Pulmonary artery endothelial cell (primary cell): ENCODE results near the gene ERCC1. TPM values are rescaled to one million over a fixed set of nuclear protein-coding genes. Genes with fewer than 3 reads are reported as not detected.
"Not testable (repeated sequence)": the region's sequence is repeated elsewhere in the genome, so short reads cannot be mapped to it uniquely, and the experiment has no call there.

Experiments used
- DNase-seq: peaks from one replicate; pipeline ENCODE4 v3.0.0-alpha.2; 2011; ENCODE audit warnings: low read depth, low spot score
- total RNA-seq: library from RNA; depleted of rRNA; stranded (reverse); fragments of >200 nt; gene quantifications from 2 replicates; pipeline ENCODE4 v1.2.3, GENCODE V29; 2014

ERCC1 gene
- total RNA-seq, 1 donor from 2014 or later, result 157 TPM

DNA sequence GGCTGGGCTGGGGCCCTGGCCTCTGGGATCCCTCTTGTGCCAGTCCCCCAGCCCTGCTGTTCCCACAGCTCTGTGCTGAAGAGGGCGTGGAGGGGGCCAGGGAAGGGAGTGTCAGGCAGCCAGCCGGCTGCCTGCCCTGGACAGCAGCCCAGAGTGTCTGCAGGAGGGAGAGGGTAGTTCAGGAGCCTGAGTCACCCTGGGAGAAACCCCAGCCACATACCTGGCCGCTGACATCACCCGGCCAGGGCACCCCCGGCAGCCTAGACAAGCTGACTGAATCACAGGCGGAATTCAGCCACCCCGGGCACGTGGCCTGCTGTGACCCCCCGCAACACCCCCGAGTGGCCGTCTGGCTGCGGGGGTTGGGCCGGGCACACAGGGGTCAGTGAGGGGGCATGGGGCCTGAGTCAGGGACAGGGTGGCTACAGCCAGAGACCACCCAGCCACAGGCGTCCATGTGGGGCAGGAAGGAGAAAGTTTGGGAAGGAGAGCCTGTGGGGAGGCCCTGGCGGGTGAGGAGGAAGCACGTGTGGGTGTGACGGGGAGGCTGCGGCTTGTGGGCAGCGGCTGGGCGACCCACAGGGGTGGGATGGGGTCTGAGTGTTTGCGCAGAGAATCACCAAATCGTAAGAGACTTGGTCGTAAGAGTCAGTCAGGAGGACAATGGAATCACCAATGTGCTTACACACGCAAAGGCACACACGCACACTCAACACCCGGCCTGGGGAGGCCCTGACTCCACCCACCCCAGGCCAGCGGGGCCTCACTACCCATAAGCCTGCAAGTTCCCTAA, 32.2 kb upstream of the ERCC1 start:
- peak; percentile 96 for DNase-seq

DNA sequence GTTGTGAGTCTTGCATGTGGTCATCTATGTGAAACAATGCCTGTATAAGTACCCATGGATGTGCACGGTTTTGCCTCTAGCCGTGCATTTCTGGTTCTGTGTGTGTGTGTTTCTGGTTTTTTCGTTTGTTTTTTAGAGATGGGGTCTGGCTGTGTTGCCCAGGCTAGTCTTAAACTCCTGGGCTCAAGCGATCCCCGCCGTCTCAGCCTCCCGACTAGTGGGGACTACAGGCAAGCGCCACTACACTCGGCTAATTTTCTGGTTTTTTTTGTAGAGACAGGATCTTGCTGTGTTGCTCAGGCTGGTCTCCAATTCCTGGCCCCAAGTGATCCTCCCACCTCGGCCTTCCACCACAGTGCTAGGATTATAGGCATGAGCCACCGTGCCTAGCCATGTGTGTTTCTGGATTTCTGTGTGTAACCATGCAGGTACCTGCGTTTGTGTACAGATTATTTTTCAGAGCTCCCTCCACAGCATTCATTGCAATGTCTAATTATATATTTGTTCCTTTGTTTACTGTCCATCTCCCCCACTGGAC, 28.2 kb upstream of the ERCC1 start:
- DNase-seq, result no peak

DNA sequence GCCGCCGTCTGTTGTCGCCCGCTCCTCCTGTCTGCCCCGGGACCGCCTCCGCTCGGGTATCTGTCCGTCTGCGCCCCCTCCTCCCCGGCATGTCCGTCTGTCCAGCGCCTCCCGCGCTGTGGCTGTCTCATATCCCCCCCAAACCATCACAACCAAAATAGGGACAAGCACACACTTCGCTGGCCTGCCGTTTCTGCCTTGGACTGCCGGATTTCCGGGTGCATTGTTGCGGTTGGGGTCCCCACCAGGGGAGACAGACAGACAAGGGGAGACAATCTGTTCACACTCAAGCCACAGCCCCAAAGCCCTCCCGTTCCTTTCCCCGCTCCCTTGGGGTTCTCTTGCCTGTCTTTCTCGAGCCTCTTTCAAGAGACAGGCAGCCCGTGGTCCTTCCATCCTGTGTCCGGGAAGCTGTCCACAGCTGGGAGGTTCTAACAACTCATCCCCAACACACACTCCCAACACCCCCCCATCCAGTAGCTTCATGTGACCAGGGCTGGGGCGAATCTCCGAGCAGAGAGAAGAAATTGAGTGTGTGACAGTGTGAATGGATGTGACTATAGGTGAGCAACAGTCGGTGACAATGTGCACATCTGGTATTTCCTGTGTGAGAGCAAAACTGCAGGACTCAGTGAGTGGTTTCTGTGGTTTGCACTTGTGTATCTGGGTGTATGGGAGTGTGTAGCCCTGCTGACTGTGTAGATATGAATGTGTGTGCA, 27.6 kb upstream of the ERCC1 start:
- DNase-seq, result no peak

DNA sequence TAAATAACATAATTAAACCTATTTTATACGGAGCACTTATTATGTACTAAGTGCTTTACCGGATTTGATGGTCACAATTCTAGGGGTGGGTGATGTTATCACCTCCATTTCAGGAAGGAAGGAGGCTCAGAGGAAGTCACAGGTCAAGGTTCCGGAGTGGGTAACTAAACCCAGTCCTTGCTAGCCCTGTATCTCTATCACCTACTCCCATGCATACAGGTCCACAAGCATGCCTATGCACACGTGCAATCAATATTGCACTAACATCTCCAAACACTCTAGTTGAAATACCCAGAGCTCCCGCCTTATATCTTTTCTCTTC, 26.3 kb upstream of the ERCC1 start:
- DNase-seq, result no peak

DNA sequence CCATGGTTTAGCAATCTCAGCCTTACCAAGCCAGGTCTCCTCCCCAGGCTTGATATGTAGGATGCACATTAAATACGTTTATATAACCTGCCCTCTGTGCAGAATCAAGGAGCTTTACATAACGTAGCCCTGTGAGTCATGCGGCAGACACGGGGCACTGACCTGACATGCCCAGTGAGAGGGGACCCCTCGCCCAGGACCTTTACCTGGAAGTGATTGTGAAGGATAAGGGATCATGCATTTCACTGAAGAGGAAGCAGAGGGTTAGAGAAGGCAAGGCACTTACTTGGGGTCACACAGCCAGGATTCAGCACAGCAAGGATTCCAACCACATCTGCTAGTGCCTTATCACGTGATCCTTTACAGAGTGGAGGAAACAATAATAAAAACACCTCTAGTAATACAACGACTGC, 25.2 kb upstream of the ERCC1 start:
- no peak for DNase-seq

DNA sequence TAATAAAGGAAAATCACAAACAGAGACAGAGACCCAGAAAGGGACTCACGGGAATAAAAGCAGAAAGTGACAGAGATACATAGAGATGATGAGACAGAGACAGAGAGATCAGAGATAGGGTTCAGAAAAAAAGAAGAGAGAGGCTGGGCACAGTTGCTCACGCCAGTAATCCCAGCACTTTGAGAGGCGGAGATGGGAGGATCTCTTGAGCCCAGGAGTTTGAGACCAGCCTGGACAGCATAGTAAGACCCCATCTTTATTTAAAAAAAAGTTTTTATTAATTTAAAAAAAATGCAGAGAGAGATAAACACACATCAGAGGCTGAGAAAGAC, 24.7 kb upstream of the ERCC1 start:
- no peak for DNase-seq

DNA sequence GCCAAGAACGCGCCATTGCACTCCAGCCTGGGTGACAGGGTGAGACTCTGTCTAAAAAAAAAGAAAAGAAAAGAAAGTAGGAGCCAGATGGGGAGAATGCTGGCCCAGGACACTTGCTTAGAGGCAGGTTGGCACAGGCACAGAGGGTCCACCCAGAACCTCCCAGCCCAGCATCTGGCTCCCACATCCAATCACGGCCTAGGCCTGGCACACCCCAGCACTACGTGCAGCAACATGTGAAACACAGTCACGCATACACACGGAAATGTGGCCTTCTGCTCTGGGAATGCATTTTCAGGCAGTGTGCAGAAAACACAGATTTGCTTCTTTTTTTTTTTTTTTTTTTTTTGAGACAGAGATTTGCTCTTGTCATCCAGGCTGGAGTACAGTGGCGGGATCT, 23.2 kb upstream of the ERCC1 start:
- DNase-seq, result no peak

DNA sequence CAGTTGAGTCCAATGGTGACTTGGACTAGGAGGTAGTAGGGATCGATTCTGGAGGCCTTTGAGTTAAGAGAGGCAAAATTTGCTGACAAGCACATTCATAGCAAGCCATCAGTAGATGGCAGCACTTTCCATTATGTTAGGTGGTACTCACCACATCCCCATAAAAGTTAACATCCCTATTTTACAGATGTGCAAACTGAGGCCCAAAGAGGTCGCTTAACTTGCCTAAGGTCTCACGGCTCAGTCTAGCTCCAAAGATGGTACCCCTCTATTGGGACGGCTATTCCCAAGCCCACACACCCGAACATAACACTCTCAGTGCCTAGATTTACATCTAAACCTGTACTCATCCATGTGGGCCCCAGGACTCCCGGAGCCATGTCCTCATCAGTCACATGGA, 22.6 kb upstream of the ERCC1 start:
- no peak for DNase-seq

DNA sequence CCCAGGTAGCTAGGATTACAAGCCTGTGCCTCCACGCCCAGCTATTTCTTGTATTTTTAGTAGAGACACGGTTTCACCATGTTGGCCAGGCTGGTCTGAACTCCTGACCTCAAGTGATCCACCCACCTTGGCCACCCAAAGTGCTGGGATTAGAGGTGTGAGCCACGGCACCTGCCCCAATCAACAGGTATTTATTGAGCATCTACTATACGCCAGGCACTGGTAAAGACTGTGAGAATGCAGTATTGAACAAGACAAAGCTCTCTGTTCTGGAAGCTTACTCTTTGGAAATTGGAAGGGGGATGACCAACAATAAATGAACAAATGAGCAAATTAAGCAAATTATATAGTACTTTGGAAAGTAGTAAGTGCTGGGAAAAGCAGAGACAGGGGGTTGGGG, 21.4 kb upstream of the ERCC1 start:
- no peak for DNase-seq

DNA sequence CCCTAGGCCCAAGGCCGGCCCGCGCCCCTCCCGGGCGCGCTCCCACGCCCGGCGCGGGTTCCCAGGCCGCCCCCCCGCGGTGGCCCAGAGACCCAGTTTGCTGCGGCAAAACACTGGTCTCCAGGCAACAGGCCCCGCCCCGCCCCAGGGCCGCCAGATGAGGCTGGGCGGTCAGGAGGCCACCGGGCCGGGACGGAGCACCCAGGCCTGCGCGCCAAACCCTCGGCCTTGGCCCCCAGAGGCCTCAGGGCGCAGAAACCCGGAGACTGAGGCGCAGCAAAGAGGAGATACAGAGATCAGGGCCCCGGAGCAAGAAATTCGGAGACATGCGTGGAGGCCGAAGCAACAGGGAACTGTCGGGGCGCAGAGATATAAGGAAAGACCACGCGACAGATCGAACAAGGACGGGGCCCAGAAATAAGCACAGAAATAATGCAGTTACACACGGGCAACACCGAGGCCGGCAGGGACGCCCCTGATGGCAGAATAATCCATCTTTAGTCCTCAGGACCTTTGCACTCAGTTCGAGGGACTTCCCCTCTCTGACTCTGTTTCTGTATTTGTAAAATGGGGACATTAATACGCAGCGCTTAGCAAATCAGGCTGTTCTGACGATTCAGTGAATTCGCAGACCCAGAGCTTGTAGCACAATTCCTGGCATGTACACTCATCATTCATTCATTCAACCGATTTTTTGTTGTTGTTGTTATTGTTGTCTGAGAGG, 20.8 kb upstream of the ERCC1 start:
- DNase-seq, result no peak

DNA sequence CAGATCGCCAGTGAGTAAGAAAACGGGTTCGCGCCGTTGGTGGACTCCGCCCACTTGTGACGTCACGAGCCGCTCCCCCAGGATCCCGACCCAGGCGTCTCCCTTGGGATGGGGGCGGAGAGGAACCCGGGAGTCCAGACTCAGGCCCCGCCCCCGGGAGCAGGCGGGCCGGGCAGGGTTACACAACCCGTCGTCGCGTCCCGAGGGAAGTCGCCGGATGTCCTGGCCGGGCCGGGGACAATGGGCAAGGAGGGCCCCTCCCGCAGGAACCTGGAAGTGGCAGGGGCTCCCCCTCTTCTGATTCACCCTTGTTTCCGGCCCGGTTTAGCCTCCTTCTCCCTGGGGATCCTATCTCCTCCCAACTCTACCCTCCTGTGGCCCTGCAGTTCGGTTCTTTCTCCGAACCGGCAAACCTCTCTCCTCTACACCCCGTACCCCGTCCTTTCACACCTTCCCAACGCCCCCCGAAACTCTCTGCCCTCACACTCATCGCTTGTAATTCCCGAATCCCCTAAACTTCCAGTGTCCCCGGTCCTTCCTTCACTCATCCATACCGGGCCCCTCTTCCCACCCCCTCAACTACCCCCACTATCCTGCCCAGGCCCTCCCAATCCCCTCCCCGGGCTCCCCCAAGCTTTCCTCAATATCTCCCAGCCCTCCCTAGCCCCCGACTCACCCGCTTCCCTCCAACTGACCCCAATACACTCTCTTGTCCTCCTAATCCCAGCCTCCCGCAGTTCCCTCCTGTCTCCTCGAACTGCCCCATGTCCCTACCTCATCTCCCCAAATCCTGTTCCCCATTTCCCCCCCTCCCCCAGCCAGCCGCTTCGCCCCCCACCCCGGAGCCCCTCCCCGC, 20.0 kb upstream of the ERCC1 start:
- peak; percentile 81 for DNase-seq

DNA sequence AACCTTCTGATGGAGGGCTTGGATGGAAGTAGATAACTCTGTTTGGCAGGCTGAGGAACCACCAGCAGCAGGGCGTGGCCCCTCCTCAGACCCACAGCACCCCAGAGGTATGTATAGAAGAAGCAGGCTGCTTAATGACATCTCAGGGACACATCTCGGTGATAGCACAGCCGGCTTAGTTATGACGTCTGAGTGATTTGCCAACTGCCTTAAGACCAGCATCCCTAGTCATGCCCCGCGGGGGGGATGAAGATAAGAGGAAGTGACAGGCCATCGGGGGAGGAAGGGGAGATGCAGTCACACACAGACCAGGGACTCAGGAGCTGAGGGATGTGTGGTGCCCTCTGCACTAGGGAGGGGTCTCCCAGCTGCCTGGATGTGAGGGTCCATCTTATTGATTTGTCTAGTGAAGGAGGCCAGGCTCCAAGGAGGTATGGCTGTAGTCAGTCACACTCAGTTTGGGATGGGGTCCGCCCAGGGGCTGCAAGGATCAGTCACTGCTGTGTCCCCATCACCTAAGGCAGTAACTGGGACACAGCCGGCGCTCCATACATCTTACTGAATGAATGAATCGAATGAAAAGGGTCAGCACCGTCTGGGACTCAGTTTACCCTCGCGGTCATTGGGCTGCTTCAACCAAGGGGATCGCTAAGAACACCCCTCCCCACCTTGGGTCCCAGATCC, 19.2 kb upstream of the ERCC1 start:
- no peak for DNase-seq

DNA sequence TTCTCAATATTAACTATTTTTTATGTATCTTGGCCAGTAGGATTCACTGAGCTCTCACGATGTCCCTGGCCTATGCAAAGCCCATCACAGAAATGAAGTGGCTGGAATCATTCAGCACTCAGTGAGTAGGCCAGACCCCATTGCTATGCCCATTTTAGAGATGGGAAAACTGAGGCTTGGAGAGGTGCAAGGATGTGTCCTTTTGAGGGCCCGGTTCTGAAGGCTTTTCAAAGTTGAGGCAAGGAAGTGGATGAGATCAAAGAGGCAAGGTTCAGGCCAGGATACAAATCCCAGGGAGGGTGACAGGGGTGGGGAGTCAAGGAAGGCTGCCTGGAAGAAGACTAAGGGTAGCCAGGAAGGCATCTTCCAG, 18.7 kb upstream of the ERCC1 start:
- no peak for DNase-seq

DNA sequence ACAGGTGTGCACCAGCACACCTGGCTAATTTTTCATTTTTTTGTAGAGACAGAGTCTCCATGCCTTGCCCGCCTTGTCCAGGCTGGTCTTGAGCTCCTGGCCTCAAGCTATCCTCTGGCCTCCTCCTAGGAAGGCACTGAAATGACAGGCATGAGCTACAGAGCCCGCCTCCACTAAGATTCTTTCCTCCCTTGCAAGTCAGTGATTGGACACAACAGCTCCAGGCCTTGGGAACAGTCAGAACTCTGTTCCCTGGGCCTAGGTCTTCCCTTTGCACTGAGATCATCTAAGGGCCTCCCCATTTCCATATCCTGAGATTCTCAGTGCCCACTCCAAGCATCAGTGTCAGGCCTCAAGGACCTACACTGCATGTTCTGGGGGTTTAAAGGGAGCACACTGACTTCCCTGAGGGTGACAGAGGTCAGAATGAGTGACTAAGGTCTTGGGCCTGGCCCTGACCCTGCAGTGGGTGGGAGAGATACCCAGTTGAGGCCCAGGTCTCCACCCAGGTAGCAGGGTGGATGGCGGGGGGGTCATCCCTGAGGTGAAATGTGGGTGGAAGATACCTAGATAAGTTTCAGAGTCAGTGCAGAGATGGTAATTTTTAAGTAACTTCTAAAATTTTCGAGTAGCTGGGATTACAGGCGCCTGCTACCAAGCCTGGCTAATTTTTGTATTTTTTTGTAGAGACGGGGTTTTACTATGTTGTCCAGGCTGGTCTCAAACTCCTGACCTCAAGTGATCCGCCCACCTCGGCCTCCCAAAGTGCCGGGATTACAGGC, 17.3 kb upstream of the ERCC1 start:
- no peak for DNase-seq

DNA sequence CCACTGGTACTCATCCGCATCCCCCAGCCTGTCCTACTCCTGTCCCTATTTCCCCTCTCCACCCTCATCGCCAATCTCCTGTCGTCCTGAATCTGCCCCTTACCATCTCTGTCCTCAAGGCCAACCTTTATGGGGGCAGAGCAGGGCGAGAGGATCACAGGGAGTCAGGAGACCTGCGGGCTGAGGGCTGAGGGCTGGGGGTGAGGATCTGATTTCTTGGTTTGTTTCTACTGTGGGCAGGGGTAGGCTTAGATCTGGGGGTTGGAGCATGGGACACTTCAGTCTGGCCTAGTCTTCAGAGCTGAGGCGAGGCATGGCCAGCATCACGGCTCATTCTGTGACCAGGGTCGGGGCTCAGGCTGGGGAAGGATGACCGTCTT, 16.5 kb upstream of the ERCC1 start:
- DNase-seq, result no peak

DNA sequence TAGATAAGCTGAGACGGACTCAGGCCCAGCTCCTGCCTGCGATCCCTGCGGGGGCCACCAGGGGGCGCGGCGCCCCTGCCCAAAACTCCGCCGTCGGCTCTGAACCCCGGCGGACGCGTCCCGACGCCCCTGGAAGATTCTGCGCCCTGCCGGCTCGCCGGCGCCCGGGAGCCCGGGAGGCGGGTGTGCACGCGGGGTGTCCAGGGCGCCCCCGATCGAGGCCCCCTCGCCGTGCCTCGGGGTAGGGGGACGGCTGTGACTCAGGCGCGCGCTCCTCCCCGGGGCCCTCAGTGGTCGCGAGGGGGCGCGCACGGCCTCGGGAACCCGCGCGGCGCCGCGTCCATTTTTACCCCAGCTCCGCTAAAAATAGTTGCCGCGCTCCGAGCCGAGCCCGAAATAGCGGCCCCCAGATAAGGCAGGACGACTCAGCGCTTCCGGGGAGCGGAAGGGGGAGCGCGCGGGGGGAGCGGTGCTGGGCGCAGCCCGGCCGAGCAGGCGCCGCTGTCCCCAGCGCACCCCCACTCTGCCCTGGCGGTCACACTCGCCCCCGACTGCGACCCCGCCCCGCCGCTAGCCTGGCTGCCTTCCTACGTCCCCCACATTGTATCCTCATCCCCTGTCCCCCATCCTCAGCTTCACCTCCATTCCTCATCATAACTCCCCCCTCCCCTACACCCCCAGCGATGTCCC, 16.0 kb upstream of the ERCC1 start:
- DNase-seq, result no peak

DNA sequence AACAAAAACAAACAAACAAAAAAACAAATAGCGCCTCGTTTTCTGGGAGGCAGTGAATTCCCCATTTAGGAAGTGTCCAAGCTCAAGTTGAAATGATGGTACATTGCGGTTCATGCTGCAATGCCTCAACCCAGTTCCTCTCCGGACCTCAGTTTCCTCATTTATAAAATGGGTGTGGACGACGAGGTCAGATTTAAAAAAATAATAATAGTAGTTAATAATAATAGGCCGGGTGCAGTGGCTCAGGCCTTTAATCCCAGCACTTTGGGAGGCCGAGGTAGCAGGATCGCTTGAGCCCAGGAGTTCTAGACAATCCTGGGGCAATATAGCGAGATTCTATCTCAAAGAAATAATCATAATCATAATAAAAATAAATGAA, 15.5 kb upstream of the ERCC1 start:
- no peak for DNase-seq

DNA sequence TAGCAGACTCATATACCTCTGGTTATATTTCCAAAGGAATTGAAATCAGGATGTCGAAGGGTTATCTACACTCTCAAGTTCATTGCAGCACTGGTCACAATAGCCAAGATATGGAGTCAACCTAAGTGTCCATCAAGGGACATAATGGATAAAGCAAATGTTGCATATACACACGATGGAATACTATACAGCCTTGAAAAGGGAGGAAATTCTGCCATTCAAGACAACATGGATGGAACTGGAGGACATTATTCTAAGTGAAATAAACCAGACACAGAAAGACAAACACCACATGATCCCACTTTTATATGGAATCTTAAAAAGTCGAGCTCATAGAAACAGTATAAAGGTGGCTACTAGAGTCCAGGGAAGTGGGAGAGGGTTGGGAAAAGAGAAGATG, 13.6 kb upstream of the ERCC1 start:
- DNase-seq, result no peak

DNA sequence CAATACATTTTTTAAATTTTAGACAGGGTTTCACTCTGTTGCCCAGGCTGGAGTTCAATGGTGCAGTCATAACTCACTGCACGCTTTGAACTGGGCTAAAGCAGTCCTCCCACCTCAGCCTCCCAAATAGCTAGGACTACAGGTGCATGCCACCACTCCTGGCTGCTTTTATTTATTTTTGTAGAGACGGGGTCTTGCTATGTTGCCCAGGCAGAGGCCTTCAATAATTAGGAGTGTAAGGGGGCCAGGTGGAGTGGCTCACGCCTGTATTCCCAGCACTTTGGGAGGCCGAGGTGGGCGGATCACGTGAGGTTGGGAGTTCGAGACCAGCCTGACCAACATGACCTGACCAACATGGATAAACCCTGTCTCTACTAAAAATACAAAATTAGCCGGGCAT, 8.8 kb upstream of the ERCC1 start:
- DNase-seq, result not testable (repeated sequence)

DNA sequence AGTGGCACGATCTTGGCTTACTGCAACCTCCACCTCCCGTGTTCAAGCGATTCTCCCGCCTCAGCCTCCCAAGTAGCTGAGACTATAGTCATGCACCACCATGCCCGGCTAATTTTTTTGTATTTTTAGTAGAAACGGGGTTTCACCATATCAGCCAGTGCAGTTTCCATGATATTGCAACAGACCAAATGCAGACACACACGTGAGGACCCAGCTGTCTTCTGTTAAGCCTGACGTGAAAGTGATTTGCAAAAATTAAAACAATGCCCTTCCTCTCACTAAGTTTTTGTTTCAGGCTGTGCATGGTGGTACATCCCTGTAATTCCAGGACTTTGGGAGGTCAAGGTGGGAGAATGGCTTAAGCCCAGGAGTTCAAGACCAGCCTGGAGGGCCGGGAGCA, 7.3 kb upstream of the ERCC1 start:
- not testable (repeated sequence) for DNase-seq
